Stimulated activated CD8-positive, alpha-beta memory T cell treated with anti-CD3 and anti-CD28 coated beads, Interleukin-4, amount 100 ng/mL, for 1 hour (primary cell): ENCODE data around the gene ANP32E.

ENCODE experiments used
- DNase-seq, 2 donors: peaks; one replicate each; pipeline ENCODE4 v3.0.0-alpha.2; 2020; ENCODE audit warnings: low read depth in 2 of 2, low spot score in 1 of 2

ANP32E gene

GRCh38 chr1:150235852-150236613, at the start of gene ANP32E:
Gene ANP32E, minus strand, starts transcription at chr1:150236112. Its CDS starts 326 bp downstream, at chr1:150235786.
- DNase-seq: peak; percentile 73 to 85

GRCh38 chr1:150283260-150283659, 47.3 kb upstream of the ANP32E start:
- DNase-seq: no peak

GRCh38 chr1:150282558-150282958, 46.6 kb upstream of the ANP32E start:
- no peak for DNase-seq

GRCh38 chr1:150281758-150282557, 46.0 kb upstream of the ANP32E start, which contains the start of gene CIART:
Gene CIART, plus strand, starts transcription at chr1:150282554. Its CDS starts 714 bp downstream, at chr1:150283268.
- peak; percentile 38 to 57 for DNase-seq

GRCh38 chr1:150281221-150281757, 45.4 kb upstream of the ANP32E start:
- DNase-seq: peak in 1 of 2 donors; percentile 33

- no peak for DNase-seq
Observed at GRCh38 chr1:150280138-150280707, 44.3 kb upstream of the ANP32E start.

GRCh38 chr1:150273311-150273710, 37.4 kb upstream of the ANP32E start:
- no peak for DNase-seq

- DNase-seq: no peak
Observed at GRCh38 chr1:150271291-150271959, 35.5 kb upstream of the ANP32E start.

- DNase-seq: no peak
Observed at GRCh38 chr1:150269451-150269850, 33.5 kb upstream of the ANP32E start.

- DNase-seq: peak; percentile 77 to 85
Observed at GRCh38 chr1:150268705-150269403, 32.9 kb upstream of the ANP32E start, which contains the start of gene APH1A. Gene APH1A, minus strand, starts transcription at chr1:150269016. Its CDS starts 206 bp downstream, at chr1:150268810.

- DNase-seq: no peak
Observed at GRCh38 chr1:150268340-150268704, 32.4 kb upstream of the ANP32E start.

GRCh38 chr1:150267896-150268295, 32.0 kb upstream of the ANP32E start:
- DNase-seq: no peak

GRCh38 chr1:150263549-150263948, 27.6 kb upstream of the ANP32E start:
- DNase-seq: no peak

GRCh38 chr1:150262388-150263320, 26.7 kb upstream of the ANP32E start:
- DNase-seq: no peak

- DNase-seq: no peak
Observed at GRCh38 chr1:150261367-150261766, 25.5 kb upstream of the ANP32E start.

- no peak for DNase-seq
Observed at GRCh38 chr1:150259758-150260669, 24.1 kb upstream of the ANP32E start.

- DNase-seq: no peak
Observed at GRCh38 chr1:150259217-150259616, 23.3 kb upstream of the ANP32E start.
